ENCODE data around the gene PARP1.
A peak's percentile ranks its signal among the peaks of the same experiment; 100 is the strongest.

The PARP1 gene

GRCh38 chr1:226411619-226412018, 3.7 kb upstream of the PARP1 start:
- in situ Hi-C loops (cut with HindIII; ENCODE audit: low pct_ligation_motif_present, low pct_unique_long_range_greater_than_20kb, low sequenced_read_pairs), result no loop called here

GRCh38 chr1:226410958-226411357, 3.1 kb upstream of the PARP1 start:
- in situ Hi-C loops (cut with HindIII; ENCODE audit: low pct_ligation_motif_present, low pct_unique_long_range_greater_than_20kb, low sequenced_read_pairs), result no loop called here

More at GRCh38 chr1:226411619-226412018, 3.7 kb upstream of the PARP1 start:
- DNase-seq, result no peak

GRCh38 chr1:226409392-226409791, 1.5 kb upstream of the PARP1 start:
- DNase-seq, result no peak
- in situ Hi-C loops (cut with HindIII; ENCODE audit: low pct_ligation_motif_present, low pct_unique_long_range_greater_than_20kb, low sequenced_read_pairs), result no loop called here

More at GRCh38 chr1:226410958-226411357, 3.1 kb upstream of the PARP1 start:
- no peak for DNase-seq

GRCh38 chr1:226408285-226409184, 642 bp upstream of the PARP1 start:
- no peak for DNase-seq

GRCh38 chr1:226407199-226407496, 745 bp downstream of the PARP1 start:
- in situ Hi-C loops (cut with HindIII; ENCODE audit: low pct_ligation_motif_present, low pct_unique_long_range_greater_than_20kb, low sequenced_read_pairs), result no loop called here
- no peak for DNase-seq

More at GRCh38 chr1:226408285-226409184, 642 bp upstream of the PARP1 start:
- in situ Hi-C loops (cut with HindIII; ENCODE audit: low pct_ligation_motif_present, low pct_unique_long_range_greater_than_20kb, low sequenced_read_pairs), result no loop called here

- in situ Hi-C loops (cut with HindIII; ENCODE audit: low pct_ligation_motif_present, low pct_unique_long_range_greater_than_20kb, low sequenced_read_pairs), result no loop called here
- DNase-seq, result peak; percentile 41
These were observed 1.5 kb downstream of the PARP1 start for GRCh38 chr1:226406401-226406881.

- no peak for DNase-seq
- in situ Hi-C loops (cut with HindIII; ENCODE audit: low pct_ligation_motif_present, low pct_unique_long_range_greater_than_20kb, low sequenced_read_pairs), result no loop called here
These were observed 2.4 kb downstream of the PARP1 start for GRCh38 chr1:226405411-226405988.

- no peak for DNase-seq
- in situ Hi-C loops (cut with HindIII; ENCODE audit: low pct_ligation_motif_present, low pct_unique_long_range_greater_than_20kb, low sequenced_read_pairs), result no loop called here
These were observed 3.0 kb downstream of the PARP1 start for GRCh38 chr1:226404904-226405222.

- DNase-seq, result no peak
- in situ Hi-C loops (cut with HindIII; ENCODE audit: low pct_ligation_motif_present, low pct_unique_long_range_greater_than_20kb, low sequenced_read_pairs), result no loop called here
These were observed 3.6 kb downstream of the PARP1 start for GRCh38 chr1:226404063-226404903.

- in situ Hi-C loops (cut with HindIII; ENCODE audit: low pct_ligation_motif_present, low pct_unique_long_range_greater_than_20kb, low sequenced_read_pairs), result no loop called here
- peak; percentile 25 for DNase-seq
These were observed 4.5 kb downstream of the PARP1 start for GRCh38 chr1:226403201-226404034.

- DNase-seq, result no peak
- in situ Hi-C loops (cut with HindIII; ENCODE audit: low pct_ligation_motif_present, low pct_unique_long_range_greater_than_20kb, low sequenced_read_pairs), result no loop called here
These were observed 5.1 kb downstream of the PARP1 start for GRCh38 chr1:226402739-226403165.

- in situ Hi-C loops (cut with HindIII; ENCODE audit: low pct_ligation_motif_present, low pct_unique_long_range_greater_than_20kb, low sequenced_read_pairs), result no loop called here
- DNase-seq, result no peak
These were observed 6.3 kb downstream of the PARP1 start for GRCh38 chr1:226401355-226402303.

GRCh38 chr1:226400519-226401354, 7.2 kb downstream of the PARP1 start:
- in situ Hi-C loops (cut with HindIII; ENCODE audit: low pct_ligation_motif_present, low pct_unique_long_range_greater_than_20kb, low sequenced_read_pairs), result no loop called here
- no peak for DNase-seq

- in situ Hi-C loops (cut with HindIII; ENCODE audit: low pct_ligation_motif_present, low pct_unique_long_range_greater_than_20kb, low sequenced_read_pairs), result no loop called here
These were observed 9.8 kb downstream of the PARP1 start for GRCh38 chr1:226397955-226398636.

GRCh38 chr1:226397011-226397926, 10.6 kb downstream of the PARP1 start:
- no peak for DNase-seq
- in situ Hi-C loops (cut with HindIII; ENCODE audit: low pct_ligation_motif_present, low pct_unique_long_range_greater_than_20kb, low sequenced_read_pairs), result no loop called here

More at GRCh38 chr1:226397955-226398636, 9.8 kb downstream of the PARP1 start:
- no peak for DNase-seq
